ENCODE data around the gene MRPL42.
"Not testable (repeated sequence)": the region's sequence is repeated elsewhere in the genome, so short reads cannot be mapped to it uniquely, and the experiment has no call there.

The MRPL42 gene

GRCh38 chr12:93467351-93468007, at the start of gene MRPL42:
TSS of gene MRPL42 (plus strand) at chr12:93467514. CDS start at chr12:93469286, 1,772 bp downstream.
- DNase-seq: peak; percentile 85

- DNase-seq: no peak
Measured at GRCh38 chr12:93417967-93418480, 49.3 kb upstream of the MRPL42 start.

GRCh38 chr12:93419388-93420034, 47.8 kb upstream of the MRPL42 start:
- DNase-seq: no peak

- DNase-seq: no peak
Measured at GRCh38 chr12:93422050-93422449, 45.3 kb upstream of the MRPL42 start.

- DNase-seq: no peak
Measured at GRCh38 chr12:93425736-93426411, 41.4 kb upstream of the MRPL42 start.

GRCh38 chr12:93426412-93426805, 40.9 kb upstream of the MRPL42 start:
- DNase-seq: no peak

- no peak for DNase-seq
Measured at GRCh38 chr12:93427779-93428564, 39.3 kb upstream of the MRPL42 start.

- DNase-seq: no peak
Measured at GRCh38 chr12:93429448-93429847, 37.9 kb upstream of the MRPL42 start.

- DNase-seq: no peak
Measured at GRCh38 chr12:93429852-93430251, 37.5 kb upstream of the MRPL42 start.

GRCh38 chr12:93430280-93430679, 37.0 kb upstream of the MRPL42 start:
- no peak for DNase-seq

GRCh38 chr12:93432031-93432430, 35.3 kb upstream of the MRPL42 start:
- not testable (repeated sequence) for DNase-seq

- DNase-seq: no peak
Measured at GRCh38 chr12:93434256-93434865, 33.0 kb upstream of the MRPL42 start.

GRCh38 chr12:93438266-93439050, 28.9 kb upstream of the MRPL42 start:
- DNase-seq: no peak

- DNase-seq: no peak
Measured at GRCh38 chr12:93440043-93440835, 27.1 kb upstream of the MRPL42 start.

GRCh38 chr12:93441081-93441616, 26.2 kb upstream of the MRPL42 start:
- DNase-seq: no peak

GRCh38 chr12:93441617-93442410, 25.5 kb upstream of the MRPL42 start, which contains the start of gene UBE2N:
TSS of gene UBE2N (minus strand) at chr12:93441947. CDS start at chr12:93441884, 63 bp downstream.
- DNase-seq: peak; percentile 89

GRCh38 chr12:93442411-93443340, 24.6 kb upstream of the MRPL42 start:
- no peak for DNase-seq

- no peak for DNase-seq
Measured at GRCh38 chr12:93443576-93443975, 23.7 kb upstream of the MRPL42 start.
